HUES6 (cell line): ENCODE results near the gene LAIR2.

ENCODE experiments used
- H3K27ac ChIP-seq: 2 replicates; pipeline ENCODE4 v1.7.0; 2013; ENCODE audit warnings: low read depth, mild to moderate bottlenecking, low read length, inconsistent platforms
- H3K27me3 ChIP-seq: 2 replicates; pipeline ENCODE4 v1.6.1; 2013; ENCODE audit warnings: low read length; ENCODE audit not compliant: control insufficient read depth, insufficient read depth
- H3K36me3 ChIP-seq: 2 replicates; pipeline ENCODE4 v1.6.1; 2013; ENCODE audit warnings: low read length; ENCODE audit not compliant: control insufficient read depth, insufficient read depth
- H3K4me1 ChIP-seq: 2 replicates; pipeline ENCODE4 v1.6.1; 2013; ENCODE audit warnings: low read length; ENCODE audit not compliant: control insufficient read depth, insufficient read depth
- H3K4me3 ChIP-seq: 2 replicates; pipeline ENCODE4 v1.5.1; 2013; ENCODE audit warnings: low read depth, low read length
- H3K9ac ChIP-seq: one replicate; pipeline ENCODE4 v1.6.1; 2013; ENCODE audit warnings: mild to moderate bottlenecking, low read length
- H3K9me3 ChIP-seq: 2 replicates; pipeline ENCODE4 v1.6.1; 2013; ENCODE audit warnings: low read depth, low read length; ENCODE audit not compliant: control insufficient read depth, insufficient read depth

The LAIR2 gene

DNA sequence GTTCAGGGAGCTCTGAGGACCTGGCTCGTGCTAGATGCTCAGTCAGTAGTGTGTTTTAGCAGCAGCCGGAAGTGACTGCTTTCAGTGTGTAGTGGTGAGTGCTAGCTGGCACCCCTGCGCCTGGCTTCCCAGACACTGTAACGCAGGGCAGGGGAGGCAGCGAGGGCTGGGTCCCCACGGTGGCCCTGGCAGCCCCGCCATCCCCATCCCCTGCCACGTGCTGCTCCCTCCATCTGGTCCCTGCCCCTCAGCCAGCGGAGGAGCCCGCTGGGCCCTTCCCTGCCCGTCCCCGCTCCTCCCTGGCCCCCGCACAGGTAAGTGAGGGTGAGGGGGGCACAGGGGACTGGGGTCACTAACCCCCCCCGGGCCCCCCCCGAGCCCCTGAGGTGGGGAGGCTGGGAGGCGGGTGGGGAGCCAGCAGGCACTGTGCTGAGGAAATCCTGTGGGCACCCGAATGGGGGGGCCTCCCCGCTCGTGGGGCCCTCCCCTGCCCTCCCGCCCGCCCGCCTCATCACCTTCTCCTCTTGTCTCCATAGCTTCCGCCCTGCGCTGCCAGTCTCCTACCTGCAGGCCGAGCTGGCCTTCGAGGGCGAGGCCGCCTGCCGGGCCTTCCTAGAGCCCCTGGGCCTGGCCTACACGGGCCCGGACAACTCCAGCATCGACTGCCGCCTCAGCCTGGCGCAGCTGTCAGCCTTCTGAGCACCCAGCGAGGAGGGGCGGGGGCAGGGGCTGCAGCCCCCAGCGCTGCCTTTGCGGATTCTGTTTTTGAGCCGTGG lies 42.2 kb upstream of the LAIR2 start:
- Histone ChIP-seq H3K27me3 (peaks cover 2% of the 10 kb centered on the region; the same call in 1 of the 2 replicates), H3K4me1 (peaks cover 4% of the 10 kb centered on the region), H3K9me3 (no peaks in the 10 kb centered on the region), H3K4me3 (no peak overlapping the region), H3K36me3 (peaks cover 62% of the 10 kb centered on the region), H3K27ac (no peak overlapping the region), H3K9ac (no peak overlapping the region)

DNA sequence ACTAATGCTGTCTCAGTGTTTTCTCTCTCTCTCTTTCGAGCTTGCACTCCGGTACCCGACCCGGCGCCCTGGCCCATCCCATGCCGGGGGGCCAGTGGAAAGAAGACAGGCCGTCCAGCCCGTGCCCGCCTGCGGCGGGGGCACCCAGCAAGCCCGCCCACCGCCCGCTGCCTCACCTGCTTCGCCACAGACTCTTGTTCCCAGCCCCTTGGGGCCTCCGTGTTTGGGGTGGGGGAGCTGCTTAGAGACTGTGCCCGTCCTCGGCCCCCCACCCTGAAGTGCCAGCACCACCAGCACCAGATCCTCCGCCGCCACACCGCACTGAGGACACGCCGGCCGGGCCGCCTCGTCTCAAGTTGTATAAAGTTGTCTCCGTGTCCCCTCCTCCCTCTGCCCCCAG lies 41.4 kb upstream of the LAIR2 start:
- H3K27ac ChIP-seq = no peak overlapping the region
- H3K4me3 ChIP-seq = no peak overlapping the region
- H3K27me3 ChIP-seq = peaks cover 6% of the 10 kb centered on the region; the same call in 1 of the 2 replicates
- peaks cover 54% of the 10 kb centered on the region for H3K36me3 ChIP-seq
- H3K4me1 ChIP-seq = peaks cover 4% of the 10 kb centered on the region
- no peak overlapping the region for H3K9ac ChIP-seq
- H3K9me3 ChIP-seq = no peaks in the 10 kb centered on the region

DNA sequence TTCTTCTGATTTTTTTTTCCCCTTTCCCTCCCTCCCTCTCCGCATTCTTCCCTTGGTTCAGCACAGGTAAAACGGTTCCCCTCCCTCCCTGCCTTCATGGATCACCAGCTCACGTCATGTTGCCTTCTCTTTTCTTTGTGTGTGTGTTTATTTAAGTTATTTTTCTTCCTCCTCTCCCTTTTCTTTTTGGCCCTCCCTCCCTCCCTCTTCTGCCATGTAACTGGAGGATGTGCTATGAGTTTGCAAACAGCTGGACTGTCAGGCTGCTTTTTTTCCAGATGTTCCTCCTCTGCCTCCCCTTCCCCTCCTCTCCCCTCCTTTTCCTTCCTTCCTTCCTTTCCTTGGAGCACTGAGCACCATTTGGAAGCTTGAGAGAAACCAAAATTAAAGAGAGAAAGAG lies 41.0 kb upstream of the LAIR2 start:
- Histone ChIP-seq H3K27me3 (peaks cover 6% of the 10 kb centered on the region; the same call in 1 of the 2 replicates), H3K27ac (no peak overlapping the region), H3K9me3 (no peaks in the 10 kb centered on the region), H3K9ac (no peak overlapping the region), H3K4me3 (no peak overlapping the region), H3K4me1 (peaks cover 4% of the 10 kb centered on the region), H3K36me3 (peaks cover 50% of the 10 kb centered on the region)

DNA sequence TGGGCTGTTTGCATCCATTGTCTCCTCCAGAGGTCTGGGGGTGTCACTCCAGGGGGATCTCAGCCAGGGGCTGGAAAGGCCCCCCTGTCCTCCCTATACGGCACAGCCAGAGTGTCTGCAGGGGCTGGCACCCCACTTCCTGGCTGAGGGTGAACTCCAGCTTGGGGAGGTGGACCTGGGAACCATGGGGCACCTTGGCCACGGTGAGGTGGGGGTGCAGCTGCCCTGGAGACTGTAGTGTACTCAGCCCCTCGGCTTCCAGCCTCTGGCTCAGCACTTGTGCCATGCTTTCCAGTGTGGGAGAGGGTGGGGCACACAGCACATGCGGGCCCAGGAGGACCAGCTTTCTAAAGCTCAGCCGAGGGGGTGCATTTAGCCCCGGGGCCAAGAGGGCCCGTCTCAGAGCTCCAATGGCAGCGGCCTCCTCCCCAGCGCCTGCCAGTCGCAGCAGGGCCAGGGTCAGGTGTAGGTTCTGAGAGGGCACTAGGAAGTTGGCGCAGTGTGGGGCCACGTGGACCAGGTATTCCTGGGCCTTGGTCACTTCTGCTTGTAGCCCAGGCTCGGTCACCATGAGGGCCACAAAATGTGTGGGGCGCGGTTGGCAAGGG lies 40.5 kb upstream of the LAIR2 start:
- Histone ChIP-seq H3K27me3 (peaks cover 6% of the 10 kb centered on the region; the same call in 1 of the 2 replicates), H3K36me3 (peaks cover 45% of the 10 kb centered on the region), H3K9ac (peak overlapping the region; percentile 83), H3K4me1 (peaks cover 4% of the 10 kb centered on the region), H3K9me3 (no peaks in the 10 kb centered on the region), H3K4me3 (peak overlapping the region; percentile 88), H3K27ac (no peak overlapping the region)

DNA sequence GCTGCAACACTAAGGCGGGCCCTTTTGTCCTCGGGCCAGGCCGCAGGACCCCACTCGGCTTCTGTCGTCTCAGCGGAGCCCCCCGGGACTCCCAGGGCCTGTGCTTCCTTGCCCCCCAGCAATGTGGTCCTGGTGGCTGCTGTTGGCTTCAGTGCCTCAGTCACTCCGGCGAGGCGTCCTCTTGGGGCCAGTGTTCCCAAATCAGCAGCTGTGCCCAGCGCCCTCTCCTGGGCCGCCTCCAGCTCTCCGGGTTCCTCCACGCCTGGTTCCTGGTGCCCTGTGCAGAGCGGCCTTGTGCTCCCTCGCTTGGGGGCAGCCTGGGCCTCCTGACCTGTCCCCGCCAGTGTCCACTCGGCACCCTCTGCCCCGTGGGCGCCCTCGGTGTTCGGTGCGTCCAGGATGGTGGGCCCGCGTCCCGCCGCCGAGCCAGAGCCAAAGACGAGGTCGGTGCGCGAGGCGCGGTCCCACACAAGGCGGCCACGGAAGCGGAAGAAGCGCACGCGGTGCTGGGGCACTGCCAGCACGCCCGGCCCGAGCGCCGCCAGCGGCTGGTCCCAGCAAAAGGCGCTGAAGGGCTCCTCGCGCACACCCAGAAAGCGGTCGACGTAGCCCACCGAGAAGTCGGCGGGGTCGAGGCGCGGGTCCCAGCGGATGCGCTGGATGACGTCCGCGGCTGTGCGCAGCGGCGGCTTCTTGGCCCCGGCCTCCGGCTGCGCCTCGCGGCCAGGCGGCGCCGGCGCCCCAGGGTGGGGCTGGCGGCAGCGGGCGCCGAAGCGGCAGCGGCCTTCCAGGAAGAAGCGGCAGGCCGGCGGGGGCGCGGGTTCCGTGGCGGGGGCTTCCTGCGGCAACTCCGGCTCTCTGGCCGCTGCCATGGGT lies 39.7 kb upstream of the LAIR2 start:
- peak overlapping the region; percentile 83 for H3K9ac ChIP-seq
- H3K36me3 ChIP-seq = peaks cover 38% of the 10 kb centered on the region
- peaks cover 9% of the 10 kb centered on the region; the same call in 1 of the 2 replicates for H3K27me3 ChIP-seq
- H3K4me1 ChIP-seq = peaks cover 4% of the 10 kb centered on the region
- H3K9me3 ChIP-seq = no peaks in the 10 kb centered on the region
- H3K27ac ChIP-seq = peak overlapping the region; percentile 64; the same call in 1 of the 2 replicates
- peak overlapping the region; percentile 88 for H3K4me3 ChIP-seq

DNA sequence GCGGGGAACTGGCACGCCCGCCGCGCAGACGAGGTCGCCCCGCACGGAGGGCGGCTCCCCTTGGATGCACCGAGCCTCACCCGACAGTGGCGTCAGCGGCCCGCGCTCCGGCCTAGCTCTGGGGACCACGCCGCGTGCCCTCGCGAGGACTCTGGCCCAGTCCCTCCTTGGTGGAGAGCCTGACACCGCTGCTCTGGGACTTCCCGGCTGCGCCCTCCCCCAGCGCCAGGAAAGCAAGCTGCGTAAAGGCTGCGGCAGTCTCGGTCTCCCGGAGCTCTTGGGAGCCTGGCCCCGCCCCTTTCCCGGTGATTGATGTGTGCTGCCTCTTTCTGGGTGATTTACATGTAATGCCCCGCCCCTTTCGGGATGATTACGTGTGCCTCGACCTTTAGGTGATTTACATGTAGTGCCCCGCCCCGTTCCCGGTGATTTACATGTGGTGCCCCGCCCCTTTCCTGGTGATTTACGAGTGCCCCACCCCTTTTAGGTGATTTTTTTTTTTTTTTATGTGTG lies 39.0 kb upstream of the LAIR2 start, which contains the start of gene LENG9:
Gene LENG9 (minus strand): TSS at position 248 of the 513 bp plus-strand sequence. CDS start 252 bp downstream, outside the sequence.
- H3K9ac ChIP-seq = peak within 1 kb of the TSS; percentile 89
- peaks cover 12% of the 10 kb centered on the region; the same call in 1 of the 2 replicates for H3K27me3 ChIP-seq
- H3K36me3 ChIP-seq = peaks cover 31% of the 10 kb centered on the region
- peaks cover 4% of the 10 kb centered on the region for H3K4me1 ChIP-seq
- no peaks in the 10 kb centered on the region for H3K9me3 ChIP-seq
- H3K27ac ChIP-seq = peak within 1 kb of the TSS; percentile 96
- H3K4me3 ChIP-seq = peak within 1 kb of the TSS; percentile 88

DNA sequence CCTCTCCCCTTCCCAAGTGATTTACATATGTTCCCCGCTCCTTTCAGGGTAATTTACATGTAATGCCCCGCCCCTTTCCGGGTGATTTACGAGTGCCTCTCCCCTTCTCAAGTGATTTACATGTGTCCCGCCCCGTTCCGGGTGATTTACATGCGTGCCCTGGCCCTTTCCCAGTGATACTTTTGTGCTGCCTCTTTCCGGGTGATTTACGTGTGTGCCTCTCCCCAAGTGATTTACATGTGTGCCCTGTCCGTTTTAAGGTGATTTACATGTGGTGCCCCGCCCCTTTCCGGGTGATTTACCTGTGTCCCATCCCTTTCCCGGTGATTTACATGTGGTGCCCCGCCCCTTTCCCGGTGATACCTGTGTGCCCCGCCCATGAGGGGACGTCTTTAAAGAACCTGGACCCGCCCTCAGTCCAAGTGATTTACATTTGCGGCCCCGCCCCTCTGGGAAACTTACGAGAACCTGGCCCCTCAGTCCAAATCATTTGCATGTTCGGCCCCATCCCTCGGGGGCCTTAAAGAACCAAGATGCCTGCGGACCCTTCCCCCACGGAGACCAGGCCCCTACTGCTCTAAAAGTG lies 38.5 kb upstream of the LAIR2 start:
- Histone ChIP-seq H3K36me3 (peaks cover 26% of the 10 kb centered on the region), H3K9ac (peak overlapping the region; percentile 89), H3K27me3 (peaks cover 12% of the 10 kb centered on the region; the same call in 1 of the 2 replicates), H3K4me3 (peak overlapping the region; percentile 88), H3K9me3 (no peaks in the 10 kb centered on the region), H3K4me1 (peaks cover 4% of the 10 kb centered on the region), H3K27ac (peak overlapping the region; percentile 96)

DNA sequence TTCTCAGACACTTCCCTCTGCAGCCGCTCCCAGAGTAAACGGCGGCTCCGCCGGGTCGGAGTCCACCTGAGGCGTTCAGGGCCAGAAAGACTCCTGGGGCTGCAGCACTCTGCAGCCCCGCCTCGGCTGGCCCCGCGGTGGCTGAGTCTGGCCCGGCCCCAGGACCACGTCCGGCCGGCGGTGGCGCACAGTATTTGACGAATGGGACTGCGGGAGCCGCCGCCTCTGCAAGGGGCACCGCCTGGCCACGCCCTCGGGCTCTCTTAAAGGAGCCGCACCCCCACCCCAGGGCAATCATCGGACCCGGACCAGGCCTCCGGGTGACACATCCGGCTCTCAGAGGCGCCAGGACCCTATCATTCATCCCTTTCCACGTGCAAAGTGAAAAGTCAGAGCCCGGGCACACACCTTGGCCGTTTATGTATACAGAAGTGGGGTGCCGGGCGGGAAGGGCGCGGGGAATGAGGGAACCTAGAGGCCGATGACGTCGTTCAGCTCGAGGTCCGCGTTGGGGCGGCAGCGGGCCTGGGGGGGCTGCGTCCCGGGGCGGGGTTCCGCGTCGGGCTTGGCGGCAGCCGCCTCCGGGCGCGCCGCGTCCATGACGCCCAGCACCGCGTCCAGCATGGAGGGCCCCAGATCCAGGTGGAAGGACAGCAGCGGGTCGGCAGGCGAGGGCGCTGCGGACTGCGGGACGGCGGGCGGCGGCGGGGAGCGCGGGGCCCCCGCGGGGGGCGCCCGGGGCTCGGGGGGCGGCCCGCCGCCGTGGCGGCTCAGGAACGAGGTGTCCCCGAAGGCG lies 37.8 kb upstream of the LAIR2 start:
- H3K27me3 ChIP-seq = peaks cover 19% of the 10 kb centered on the region
- peaks cover 9% of the 10 kb centered on the region for H3K4me1 ChIP-seq
- peak overlapping the region; percentile 89 for H3K9ac ChIP-seq
- H3K36me3 ChIP-seq = peaks cover 19% of the 10 kb centered on the region
- H3K9me3 ChIP-seq = no peaks in the 10 kb centered on the region
- H3K4me3 ChIP-seq = peak overlapping the region; percentile 88
- peak overlapping the region; percentile 96 for H3K27ac ChIP-seq

DNA sequence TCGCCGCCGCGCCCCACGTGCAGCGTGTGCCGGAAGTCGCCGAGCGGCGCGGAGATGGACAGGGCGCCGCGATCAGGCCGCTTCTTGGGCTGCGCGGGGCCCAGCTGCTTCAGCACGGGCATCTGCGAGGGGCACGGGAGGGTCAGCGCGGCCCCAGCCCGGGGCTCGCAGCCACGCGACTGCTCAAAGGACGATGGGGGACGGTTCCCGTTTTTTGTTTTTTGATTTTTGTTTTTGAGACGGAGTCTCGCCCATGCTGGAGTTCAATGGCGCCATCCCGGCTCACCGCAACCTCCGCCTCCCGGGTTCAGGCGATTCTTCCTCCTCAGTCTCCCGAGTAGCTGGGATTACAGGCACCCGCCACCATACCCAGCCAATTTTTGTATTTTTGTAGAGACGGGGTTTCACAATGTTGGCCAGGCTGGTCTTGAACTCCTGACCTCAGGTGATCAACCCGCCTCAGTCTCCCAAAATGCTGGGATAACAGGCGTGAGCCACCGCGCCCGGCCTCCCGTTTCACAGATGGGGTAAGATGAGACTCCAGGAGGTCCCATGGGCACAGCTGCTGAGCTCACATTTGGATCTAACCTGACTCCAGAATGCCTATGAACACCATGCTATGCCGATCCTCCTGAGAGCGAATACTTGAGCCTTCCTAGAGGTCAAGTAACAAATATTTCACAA lies 37.1 kb upstream of the LAIR2 start:
- Histone ChIP-seq H3K9ac (no peak overlapping the region), H3K4me1 (peaks cover 11% of the 10 kb centered on the region), H3K36me3 (peaks cover 14% of the 10 kb centered on the region), H3K27me3 (peaks cover 26% of the 10 kb centered on the region), H3K4me3 (0 out of 2 replicates have a peak overlapping the region, but pooled peaks have one; percentile 25), H3K27ac (no peak overlapping the region), H3K9me3 (no peaks in the 10 kb centered on the region)
